GM23248 (cell line): ENCODE results near the gene ABHD14A.

Experiments used
- EZH2 ChIP-seq: fragments of 200-600 bp; sonication (generic); IDR thresholded peaks from 2 replicates; pipeline ENCODE4 v1.6.1; 2018; ENCODE audit warnings: antibody characterized with exemption, mild to moderate bottlenecking; ENCODE audit not compliant: insufficient read depth, poor library complexity, severe bottlenecking
- EZH2phosphoT487 ChIP-seq: fragments of 200-600 bp; sonication (generic); IDR thresholded peaks from 2 replicates; pipeline ENCODE4 v1.6.1; 2018; ENCODE audit warnings: antibody characterized with exemption, moderate library complexity, mild to moderate bottlenecking, low read depth; ENCODE audit not compliant: insufficient read depth

- TF ChIP-seq EZH2 (no peak), EZH2phosphoT487 (no peak)
Measured at GRCh38 chr3:51932471-51933370, 42.1 kb upstream of the ABHD14A start.
